ENCODE data around the gene MAPRE3.

Gene MAPRE3

DNA sequence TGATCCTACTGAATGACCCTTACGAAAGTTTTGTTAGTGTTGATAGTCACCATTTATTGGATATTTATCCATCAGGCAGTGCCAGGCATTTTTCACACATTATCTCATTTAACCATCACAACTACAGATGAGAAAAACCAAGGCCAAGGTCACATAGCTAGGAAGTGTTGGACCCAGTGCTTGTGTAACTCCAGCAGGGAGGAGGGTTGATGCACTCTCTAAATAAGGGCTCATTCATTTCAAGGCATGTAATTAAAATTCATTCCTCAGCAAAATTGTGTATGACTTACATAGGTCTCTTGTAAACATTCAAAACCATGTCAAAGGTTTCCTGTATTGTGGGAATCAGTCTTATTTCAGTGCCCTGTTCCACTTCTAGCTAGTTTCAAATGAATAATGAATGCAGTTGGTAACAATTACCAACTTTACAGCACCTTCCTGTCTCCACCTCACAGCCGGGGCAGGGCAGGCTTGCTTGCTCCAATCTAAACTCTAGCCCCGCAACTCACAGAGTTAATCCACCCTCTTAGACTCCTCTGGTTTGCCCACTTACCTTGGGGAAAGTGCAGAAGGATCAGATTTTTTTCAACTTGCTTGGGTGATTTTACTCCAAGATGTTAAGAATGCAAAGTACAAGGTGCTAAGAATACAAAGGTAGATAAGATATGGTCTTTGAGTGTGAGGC, 5.8 kb upstream of the MAPRE3 start:
- TF ChIP-seq CTCF (conservative IDR thresholded peaks at IDR 0.05; ENCODE audit: low read length) = no peak
- no peak overlapping the region for H3K4me3 ChIP-seq (ENCODE audit: low read length)
- DNase-seq (ENCODE audit: low read depth) = no peak

DNA sequence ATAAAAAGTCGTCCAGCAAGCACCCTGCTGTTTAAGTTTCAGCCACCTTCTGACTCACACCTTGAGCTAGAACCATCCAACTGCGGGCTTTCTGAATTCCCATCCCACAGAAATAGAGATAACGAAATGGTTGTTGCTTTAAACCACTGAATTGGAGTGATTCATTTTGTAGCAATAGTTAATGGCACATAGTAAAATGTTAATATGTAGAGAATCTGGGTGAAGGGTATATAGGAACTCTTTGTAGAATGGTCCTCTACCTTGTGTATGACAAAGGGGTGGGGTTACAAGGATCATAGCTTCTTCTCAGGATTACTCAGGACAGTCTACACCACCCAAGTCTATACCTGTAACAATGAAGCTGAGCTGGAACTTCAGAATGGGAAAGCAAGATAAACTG, 2.4 kb upstream of the MAPRE3 start:
- no peak for DNase-seq (ENCODE audit: low read depth)
- TF ChIP-seq CTCF (conservative IDR thresholded peaks at IDR 0.05; ENCODE audit: low read length) = no peak
- no peak overlapping the region for H3K4me3 ChIP-seq (ENCODE audit: low read length)

- H3K4me3 ChIP-seq (ENCODE audit: low read length) = no peak overlapping the region
- DNase-seq (ENCODE audit: low read depth) = no peak
- no peak for TF ChIP-seq CTCF (conservative IDR thresholded peaks at IDR 0.05; ENCODE audit: low read length)
These were observed 1.2 kb upstream of the MAPRE3 start for GRCh38 chr2:26969077-26969844.

DNA sequence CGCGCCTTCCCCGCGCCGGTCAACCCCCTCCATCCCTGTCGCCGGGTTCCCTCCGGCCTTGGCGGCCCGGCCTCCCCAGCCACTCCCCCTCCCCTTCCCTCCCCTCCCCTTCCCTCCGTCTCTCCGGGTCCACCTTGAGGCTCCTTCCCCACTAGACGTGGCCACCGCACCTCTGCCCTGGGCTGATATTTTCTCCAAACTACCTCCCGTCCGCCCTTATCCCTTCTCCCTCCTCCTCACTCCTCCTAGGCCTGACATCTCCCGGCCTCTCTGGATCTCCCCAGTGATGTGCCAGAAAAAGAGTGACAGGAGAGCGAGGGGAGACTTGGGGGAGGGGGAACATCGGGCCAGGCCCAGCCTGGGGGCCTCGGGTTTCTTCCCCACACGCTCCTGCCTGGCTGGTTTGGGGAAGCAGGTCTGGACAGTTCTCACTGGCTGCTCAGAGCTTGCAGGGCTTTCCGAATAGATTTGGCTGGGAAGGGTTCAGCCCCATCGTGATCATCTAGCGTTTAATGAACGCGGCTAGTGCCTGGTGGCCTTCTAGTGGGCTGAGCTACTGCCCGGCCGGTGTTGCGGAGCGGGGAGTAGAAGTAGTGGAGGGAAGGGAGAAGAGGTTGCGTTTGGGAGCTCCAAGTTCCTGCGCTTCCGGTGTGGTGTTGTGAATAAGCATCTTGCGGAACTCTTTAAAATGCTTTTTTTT, 641 bp downstream of the MAPRE3 start:
- DNase-seq (ENCODE audit: low read depth) = peak; percentile 40
- TF ChIP-seq CTCF (conservative IDR thresholded peaks at IDR 0.05; ENCODE audit: low read length) = no peak
- peak overlapping the region; percentile 86 for H3K4me3 ChIP-seq (ENCODE audit: low read length)

DNA sequence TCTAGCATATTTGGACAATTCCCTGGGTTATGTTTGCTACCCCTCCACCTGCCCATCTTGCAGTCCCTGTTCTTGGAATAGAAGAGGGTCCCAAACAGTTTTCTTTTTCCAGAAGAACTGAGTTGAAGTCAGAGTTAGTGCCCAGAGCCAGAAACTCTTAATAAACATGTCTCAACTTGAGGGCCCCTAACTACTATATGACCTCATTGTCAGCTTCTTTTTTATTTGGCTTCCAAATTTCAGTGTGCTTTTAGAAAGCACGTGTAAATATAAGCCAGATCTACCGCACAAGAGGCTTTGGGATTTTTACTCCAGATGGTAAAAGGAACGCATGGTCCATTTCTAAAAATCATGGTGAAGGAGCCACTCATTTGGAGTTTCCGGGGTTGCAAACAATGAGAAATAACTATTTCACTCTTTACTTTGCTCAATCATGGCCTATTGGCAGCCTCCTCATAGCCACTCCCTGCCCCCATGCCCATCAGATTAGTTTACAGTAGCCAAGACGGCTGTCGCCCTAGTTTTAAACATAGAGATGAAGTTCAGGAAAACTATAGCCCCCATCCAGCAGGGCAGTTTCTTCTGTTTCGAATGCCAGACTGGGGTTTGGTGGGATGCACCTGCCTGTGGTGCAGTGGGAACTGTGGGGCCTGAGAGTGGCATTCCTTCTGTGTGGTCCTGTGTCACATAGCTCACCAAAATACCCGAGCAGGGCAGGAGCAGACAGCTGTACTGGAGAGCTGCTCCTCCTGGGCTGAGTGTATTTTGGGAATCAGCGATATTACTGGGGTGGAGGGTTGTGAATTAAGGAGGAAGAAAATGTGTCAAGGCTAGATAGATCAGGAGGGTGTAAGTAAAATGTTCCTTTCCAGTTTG, 1.7 kb downstream of the MAPRE3 start:
- H3K4me3 ChIP-seq (ENCODE audit: low read length) = peak overlapping the region; percentile 86
- no peak for TF ChIP-seq CTCF (conservative IDR thresholded peaks at IDR 0.05; ENCODE audit: low read length)
- DNase-seq (ENCODE audit: low read depth) = no peak

DNA sequence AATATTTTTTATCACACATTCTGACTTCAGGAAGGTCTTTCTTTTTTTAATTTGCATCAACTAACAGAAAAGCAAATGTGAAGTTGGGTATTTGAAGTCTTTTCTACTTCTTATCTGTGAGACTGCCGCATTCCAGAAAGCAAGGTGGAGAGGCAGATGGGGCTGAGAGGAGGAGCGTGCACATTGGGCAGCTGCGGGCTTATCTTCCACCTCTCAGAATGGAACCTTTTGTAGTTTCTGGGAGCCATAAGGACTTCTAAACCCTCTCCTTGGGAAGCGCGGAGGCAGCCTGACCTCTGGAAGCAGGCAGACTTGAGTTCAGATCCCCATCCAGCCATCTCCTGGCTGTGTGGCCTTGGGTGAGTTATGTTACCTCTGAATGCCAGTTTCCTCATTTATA, 3.9 kb downstream of the MAPRE3 start:
- DNase-seq (ENCODE audit: low read depth) = no peak
- H3K4me3 ChIP-seq (ENCODE audit: low read length) = no peak overlapping the region

More for the DNA sequence above, 3.9 kb downstream of the MAPRE3 start:
- no peak for TF ChIP-seq CTCF (conservative IDR thresholded peaks at IDR 0.05; ENCODE audit: low read length)

All from AG10803 (cell line).